NB4 (cell line): ENCODE results near the gene LTBP2.

Source experiments
- DNase-seq: peaks from one replicate; pipeline ENCODE4 v3.0.0; 2010; ENCODE audit warnings: low read depth
- H3K4me3 ChIP-seq: one replicate; pipeline ENCODE4 v1.5.1; 2011; ENCODE audit warnings: mild to moderate bottlenecking, low read depth, low read length, moderate library complexity
- MYC ChIP-seq: IDR thresholded peaks from 2 replicates; pipeline ENCODE4 v1.6.1; 2011; ENCODE audit warnings: low read depth, low read length
- POLR2A ChIP-seq: IDR thresholded peaks from 2 replicates; pipeline ENCODE4 v1.6.1; 2011; ENCODE audit warnings: mild to moderate bottlenecking; ENCODE audit not compliant: insufficient read length; ENCODE audit errors: extremely low read depth
- TF ChIP-seq, protein P1 (sequence below): IDR thresholded peaks from one replicate; pipeline ENCODE4 v1.5.1; 2012; ENCODE audit warnings: low read depth, low read length
- TF ChIP-seq, protein P2 (sequence below): IDR thresholded peaks from 2 replicates; pipeline ENCODE4 v1.6.1; 2011; ENCODE audit warnings: low read depth, low read length

LTBP2 gene

DNA sequence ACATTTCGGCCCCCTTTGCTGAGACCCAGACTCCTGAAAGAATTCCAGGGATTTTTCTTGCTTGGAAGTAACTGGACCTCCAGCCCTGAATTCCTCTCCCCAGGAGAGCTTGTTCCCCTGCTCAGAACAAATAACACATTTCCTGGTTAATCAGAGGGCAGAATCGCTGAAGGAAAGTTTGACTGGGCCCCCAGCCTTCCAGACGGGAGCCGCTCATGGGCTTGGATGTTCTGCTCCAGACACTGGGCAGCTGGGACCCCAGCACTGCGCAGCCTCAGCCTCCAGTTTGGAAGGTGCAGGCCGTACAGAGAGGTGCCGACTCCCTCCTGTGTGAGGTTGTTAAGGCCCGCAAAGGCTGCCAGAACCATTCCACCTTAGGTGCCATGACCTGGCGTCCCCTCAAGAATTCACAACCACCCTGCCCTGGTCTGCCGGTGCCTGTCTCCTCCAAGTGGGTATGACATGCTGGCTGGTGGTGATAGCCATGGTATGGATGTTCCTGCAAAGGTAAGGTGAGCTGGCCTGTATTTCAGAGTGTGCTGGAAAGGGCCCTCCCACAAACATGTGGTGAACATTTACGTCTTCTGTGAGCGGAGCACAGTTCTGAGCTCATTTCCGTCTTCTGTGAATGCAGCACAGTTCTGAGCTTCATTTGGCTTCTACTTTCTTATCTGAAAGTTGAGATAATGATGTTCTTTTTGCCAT lies 5.1 kb upstream of the LTBP2 start:
- TF ChIP-seq, protein P1, sequence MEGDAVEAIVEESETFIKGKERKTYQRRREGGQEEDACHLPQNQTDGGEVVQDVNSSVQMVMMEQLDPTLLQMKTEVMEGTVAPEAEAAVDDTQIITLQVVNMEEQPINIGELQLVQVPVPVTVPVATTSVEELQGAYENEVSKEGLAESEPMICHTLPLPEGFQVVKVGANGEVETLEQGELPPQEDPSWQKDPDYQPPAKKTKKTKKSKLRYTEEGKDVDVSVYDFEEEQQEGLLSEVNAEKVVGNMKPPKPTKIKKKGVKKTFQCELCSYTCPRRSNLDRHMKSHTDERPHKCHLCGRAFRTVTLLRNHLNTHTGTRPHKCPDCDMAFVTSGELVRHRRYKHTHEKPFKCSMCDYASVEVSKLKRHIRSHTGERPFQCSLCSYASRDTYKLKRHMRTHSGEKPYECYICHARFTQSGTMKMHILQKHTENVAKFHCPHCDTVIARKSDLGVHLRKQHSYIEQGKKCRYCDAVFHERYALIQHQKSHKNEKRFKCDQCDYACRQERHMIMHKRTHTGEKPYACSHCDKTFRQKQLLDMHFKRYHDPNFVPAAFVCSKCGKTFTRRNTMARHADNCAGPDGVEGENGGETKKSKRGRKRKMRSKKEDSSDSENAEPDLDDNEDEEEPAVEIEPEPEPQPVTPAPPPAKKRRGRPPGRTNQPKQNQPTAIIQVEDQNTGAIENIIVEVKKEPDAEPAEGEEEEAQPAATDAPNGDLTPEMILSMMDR: no peak
- TF ChIP-seq MYC (no peak), POLR2A (no peak)
- TF ChIP-seq, protein P2, sequence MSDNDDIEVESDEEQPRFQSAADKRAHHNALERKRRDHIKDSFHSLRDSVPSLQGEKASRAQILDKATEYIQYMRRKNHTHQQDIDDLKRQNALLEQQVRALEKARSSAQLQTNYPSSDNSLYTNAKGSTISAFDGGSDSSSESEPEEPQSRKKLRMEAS: no peak
- DNase-seq: no peak
- no peak overlapping the region for H3K4me3 ChIP-seq

DNA sequence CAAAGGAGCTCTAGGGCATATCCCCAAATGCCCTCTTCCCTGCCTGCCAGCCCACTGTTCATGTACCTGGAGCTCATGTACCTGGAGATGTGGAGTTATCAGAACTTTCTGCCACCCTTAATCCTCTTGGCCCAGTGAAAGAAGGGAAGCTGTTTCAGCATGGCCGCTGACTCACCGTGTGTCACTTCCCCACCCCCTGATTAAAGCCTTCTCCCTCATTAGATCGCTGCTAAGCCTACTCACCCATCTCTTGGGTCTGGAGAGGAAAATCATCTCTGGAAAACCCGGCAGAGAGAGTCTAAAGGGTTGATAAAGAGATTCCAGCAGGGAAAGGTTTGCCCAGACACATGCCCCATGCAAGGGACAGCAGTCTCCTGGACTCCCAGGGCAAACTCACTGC lies 4.5 kb upstream of the LTBP2 start:
- H3K4me3 ChIP-seq: no peak overlapping the region
- DNase-seq: peak; percentile 72
- TF ChIP-seq, protein P2: no peak
- TF ChIP-seq POLR2A: no peak
- TF ChIP-seq, protein P1: no peak
- no peak for TF ChIP-seq MYC

DNA sequence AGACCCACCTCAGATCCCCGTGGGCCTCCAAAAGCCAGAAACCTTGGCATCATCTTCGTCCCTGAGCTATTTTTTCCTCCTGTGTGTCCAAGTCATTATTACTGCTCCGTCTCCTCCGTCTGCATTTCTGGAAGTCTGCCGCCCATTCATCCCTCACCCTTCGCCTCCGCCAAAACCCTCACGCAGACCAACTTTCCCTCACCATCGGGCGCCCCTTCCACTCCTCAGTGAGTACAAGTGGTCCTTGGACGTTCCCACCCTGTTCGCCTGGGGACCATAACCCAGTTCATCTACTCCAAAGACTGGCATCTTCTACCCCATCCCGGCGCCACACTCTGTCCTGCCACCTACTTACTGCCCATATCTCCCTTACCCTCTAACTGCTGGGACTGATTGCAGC lies 3.7 kb upstream of the LTBP2 start:
- no peak for DNase-seq
- TF ChIP-seq, protein P2: no peak
- no peak overlapping the region for H3K4me3 ChIP-seq

DNA sequence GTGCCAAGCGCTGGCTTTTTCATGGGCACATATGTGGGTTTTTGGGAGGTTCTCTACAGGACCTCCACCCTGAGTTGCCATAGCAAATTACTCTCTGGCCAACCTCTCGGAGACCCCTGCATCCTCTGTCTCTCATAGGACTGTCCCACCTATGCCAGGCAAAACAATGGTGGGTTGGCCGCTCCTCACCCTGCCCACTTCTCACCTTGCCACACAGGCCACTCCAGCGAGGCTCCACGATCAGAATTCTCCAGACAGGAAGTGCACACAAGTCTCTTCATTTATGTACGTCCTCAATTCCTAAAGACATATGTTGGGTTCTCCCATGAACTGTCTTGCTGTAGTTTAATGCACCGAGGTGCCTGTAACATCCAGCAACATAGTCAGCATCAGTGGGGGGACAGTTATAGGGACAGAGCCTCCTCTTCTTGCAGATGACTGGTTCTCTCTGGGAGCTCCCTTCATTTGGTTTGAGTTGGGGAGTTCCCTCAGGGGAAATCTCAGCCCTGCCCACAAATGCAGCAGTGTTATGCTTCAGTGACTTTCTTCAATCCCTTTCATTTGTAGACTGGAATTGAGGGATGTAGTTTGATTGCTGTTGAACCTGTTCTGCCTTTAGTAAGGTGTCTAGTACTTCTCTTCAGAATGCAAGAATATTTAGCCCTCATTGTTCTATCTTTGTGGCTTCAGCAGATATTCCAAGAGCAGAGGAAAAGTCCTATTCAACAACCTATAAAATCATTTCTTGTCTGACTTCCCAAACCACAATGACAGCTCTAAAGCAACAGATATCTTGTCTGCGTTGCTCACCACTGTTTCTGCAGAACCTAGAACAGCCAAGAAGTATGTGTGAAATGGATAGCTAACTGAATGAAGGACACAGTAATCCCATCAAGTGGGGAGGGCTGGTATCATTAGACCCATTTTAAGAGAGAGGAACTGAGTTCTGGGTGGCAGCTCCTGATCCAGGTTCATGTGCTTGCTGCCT lies 2.8 kb upstream of the LTBP2 start:
- DNase-seq: peak; percentile 30
- H3K4me3 ChIP-seq: no peak overlapping the region
- no peak for TF ChIP-seq POLR2A
- TF ChIP-seq, protein P2: no peak
- TF ChIP-seq MYC: no peak
- TF ChIP-seq, protein P1: no peak

DNA sequence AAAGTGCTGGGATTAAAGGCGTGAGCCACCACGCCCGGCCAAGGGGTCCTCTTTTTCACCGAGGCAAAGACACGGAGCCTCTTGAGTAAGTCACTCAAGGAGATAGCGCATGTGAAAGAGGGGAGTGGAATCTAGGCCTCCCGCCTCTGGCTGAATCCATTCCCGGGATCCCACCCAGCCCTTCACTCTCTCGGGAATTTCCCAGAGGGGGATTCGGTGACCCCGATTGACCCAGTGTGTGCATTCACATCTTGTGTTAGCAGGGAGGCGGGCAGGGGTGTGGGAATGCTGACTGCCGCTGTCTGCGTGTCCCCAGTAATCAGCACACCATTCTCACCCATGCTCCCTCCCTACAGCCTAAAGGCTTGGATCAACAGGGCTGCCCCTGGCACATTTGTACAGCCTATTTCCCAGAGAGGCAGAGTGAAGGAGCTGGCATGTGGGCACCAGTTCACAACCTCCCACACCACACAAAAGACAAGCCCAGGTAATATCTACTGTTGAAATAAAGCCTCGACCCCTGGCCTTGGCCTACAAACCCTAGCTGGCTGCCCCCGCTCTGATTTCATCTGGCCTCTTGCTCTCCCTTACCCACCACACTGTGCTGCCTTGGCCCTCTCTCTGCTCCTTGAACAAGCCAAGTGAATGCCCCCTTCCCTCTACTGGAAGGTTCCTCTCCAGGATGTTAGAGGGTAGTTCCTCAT lies 1.3 kb upstream of the LTBP2 start:
- H3K4me3 ChIP-seq: no peak overlapping the region
- no peak for DNase-seq
- TF ChIP-seq, protein P2: no peak
- TF ChIP-seq, protein P1: no peak
- TF ChIP-seq POLR2A (no peak), MYC (no peak)
